HFFc6 (cell line): ENCODE results near the gene UGT1A6. TPM values are rescaled to one million over a fixed set of nuclear protein-coding genes. Genes with fewer than 3 reads are reported as not detected.

ENCODE experiments used
- DNase-seq: peaks from one replicate; pipeline ENCODE4 v3.0.0-alpha.2; 2018
- H3K27ac Mint-ChIP-seq: 2 replicates; pipeline ENCODE4 v1.8.0; 2020; ENCODE audit warnings: mild to moderate bottlenecking, mixed read lengths
- H3K27me3 Mint-ChIP-seq: 2 replicates; pipeline ENCODE4 v1.8.0; 2021; ENCODE audit warnings: mild to moderate bottlenecking, moderate library complexity, mixed read lengths; ENCODE audit not compliant: insufficient read depth
- H3K36me3 Mint-ChIP-seq: 2 replicates; pipeline ENCODE4 v1.8.0; 2021; ENCODE audit warnings: low read depth, mixed read lengths
- H3K4me1 Mint-ChIP-seq: 2 replicates; pipeline ENCODE4 v1.8.0; 2020; ENCODE audit warnings: low read depth, mixed read lengths
- H3K4me3 Mint-ChIP-seq: 2 replicates; pipeline ENCODE4 v1.8.0; 2020; ENCODE audit warnings: mild to moderate bottlenecking, moderate library complexity, mixed read lengths
- H3K9me3 Mint-ChIP-seq: 2 replicates; pipeline ENCODE4 v1.8.0; 2020; ENCODE audit warnings: mild to moderate bottlenecking, mixed read lengths
- total RNA-seq, 6 experiments: library from RNA; stranded (reverse); fragmentation: NEBNext Ultra II Directional; extraction: Animal tissue kit (Norgen Biotek cat#: 25700); gene quantifications; 2 replicates in 1 of 6; 3 replicates in 5 of 6; pipeline ENCODE4 v1.2.3, GENCODE V29; 2021
- TF ChIP-seq, protein P1 (sequence below): fragments of 200-600 bp; sonication (generic); IDR thresholded peaks from 2 replicates; pipeline ENCODE4 v1.5.0; 2021; ENCODE audit warnings: antibody characterized with exemption, mild to moderate bottlenecking

Gene UGT1A6
- total RNA-seq, 6 experiments from 2014 or later: not detected

- TF ChIP-seq, protein P1, sequence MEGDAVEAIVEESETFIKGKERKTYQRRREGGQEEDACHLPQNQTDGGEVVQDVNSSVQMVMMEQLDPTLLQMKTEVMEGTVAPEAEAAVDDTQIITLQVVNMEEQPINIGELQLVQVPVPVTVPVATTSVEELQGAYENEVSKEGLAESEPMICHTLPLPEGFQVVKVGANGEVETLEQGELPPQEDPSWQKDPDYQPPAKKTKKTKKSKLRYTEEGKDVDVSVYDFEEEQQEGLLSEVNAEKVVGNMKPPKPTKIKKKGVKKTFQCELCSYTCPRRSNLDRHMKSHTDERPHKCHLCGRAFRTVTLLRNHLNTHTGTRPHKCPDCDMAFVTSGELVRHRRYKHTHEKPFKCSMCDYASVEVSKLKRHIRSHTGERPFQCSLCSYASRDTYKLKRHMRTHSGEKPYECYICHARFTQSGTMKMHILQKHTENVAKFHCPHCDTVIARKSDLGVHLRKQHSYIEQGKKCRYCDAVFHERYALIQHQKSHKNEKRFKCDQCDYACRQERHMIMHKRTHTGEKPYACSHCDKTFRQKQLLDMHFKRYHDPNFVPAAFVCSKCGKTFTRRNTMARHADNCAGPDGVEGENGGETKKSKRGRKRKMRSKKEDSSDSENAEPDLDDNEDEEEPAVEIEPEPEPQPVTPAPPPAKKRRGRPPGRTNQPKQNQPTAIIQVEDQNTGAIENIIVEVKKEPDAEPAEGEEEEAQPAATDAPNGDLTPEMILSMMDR: no peak
- H3K4me3 Mint-ChIP-seq: no peak overlapping the region
- DNase-seq: no peak
- H3K36me3 Mint-ChIP-seq: no peaks in the 10 kb centered on the region
- H3K27me3 Mint-ChIP-seq: 0 out of 2 replicates have a peak, but pooled peaks cover 2% of the 10 kb centered on the region
- no peak overlapping the region for H3K27ac Mint-ChIP-seq
- peaks cover 5% of the 10 kb centered on the region; the same call in 1 of the 2 replicates for H3K4me1 Mint-ChIP-seq
- no peaks in the 10 kb centered on the region; the same call in 1 of the 2 replicates for H3K9me3 Mint-ChIP-seq
These were observed 9.5 kb downstream of the UGT1A6 start for GRCh38 chr2:233702238-233702637.

DNA sequence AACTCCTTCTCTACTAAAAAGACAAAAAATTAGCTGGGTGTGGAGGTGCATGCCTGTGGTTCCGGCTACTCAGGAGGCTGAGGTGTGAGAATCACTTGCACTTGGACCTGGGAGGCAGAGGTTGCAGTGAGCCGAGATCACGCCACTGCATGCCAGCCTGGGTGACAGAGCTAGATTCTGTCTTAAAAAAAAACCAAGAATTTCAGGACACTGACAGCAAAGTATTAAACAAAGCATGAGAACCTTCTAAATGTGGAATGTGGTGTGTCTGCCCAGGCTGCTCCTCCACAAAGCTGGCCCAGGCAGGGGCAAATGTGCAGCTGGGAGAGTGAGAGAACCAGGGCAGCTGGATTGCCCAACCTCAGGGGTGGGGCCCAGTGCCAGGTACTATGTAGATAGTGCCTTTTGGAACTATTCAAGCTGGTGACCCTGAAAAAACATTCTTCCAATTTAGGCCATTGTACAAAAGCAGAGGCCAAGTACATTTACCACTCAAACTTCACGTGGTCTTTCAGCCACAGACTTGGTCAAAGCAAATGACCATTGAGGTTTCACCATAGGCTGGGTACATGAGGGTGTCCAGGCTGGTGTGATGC is 13.3 kb downstream of the UGT1A6 start:
- TF ChIP-seq, protein P1: no peak
- no peak overlapping the region for H3K4me3 Mint-ChIP-seq
- no peaks in the 10 kb centered on the region for H3K36me3 Mint-ChIP-seq
- H3K4me1 Mint-ChIP-seq: peaks cover 15% of the 10 kb centered on the region
- DNase-seq: no peak
- H3K27me3 Mint-ChIP-seq: 0 out of 2 replicates have a peak, but pooled peaks cover 2% of the 10 kb centered on the region
- no peak overlapping the region for H3K27ac Mint-ChIP-seq
- no peaks in the 10 kb centered on the region for H3K9me3 Mint-ChIP-seq

- DNase-seq: peak; percentile 48
- Mint-ChIP-seq H3K4me3 (no peak overlapping the region), H3K9me3 (no peaks in the 10 kb centered on the region), H3K27me3 (peaks cover 4% of the 10 kb centered on the region; the same call in 1 of the 2 replicates), H3K4me1 (peaks cover 15% of the 10 kb centered on the region), H3K27ac (no peak overlapping the region), H3K36me3 (no peaks in the 10 kb centered on the region)
- TF ChIP-seq, protein P1: no peak
These were observed 14.0 kb downstream of the UGT1A6 start for GRCh38 chr2:233706720-233707119.

GRCh38 chr2:233707940-233708644 is 15.4 kb downstream of the UGT1A6 start:
- Mint-ChIP-seq H3K27me3 (peaks cover 7% of the 10 kb centered on the region), H3K9me3 (no peaks in the 10 kb centered on the region), H3K27ac (no peak overlapping the region), H3K4me3 (no peak overlapping the region), H3K4me1 (peaks cover 15% of the 10 kb centered on the region), H3K36me3 (no peaks in the 10 kb centered on the region)
- TF ChIP-seq, protein P1: no peak
- no peak for DNase-seq

DNA sequence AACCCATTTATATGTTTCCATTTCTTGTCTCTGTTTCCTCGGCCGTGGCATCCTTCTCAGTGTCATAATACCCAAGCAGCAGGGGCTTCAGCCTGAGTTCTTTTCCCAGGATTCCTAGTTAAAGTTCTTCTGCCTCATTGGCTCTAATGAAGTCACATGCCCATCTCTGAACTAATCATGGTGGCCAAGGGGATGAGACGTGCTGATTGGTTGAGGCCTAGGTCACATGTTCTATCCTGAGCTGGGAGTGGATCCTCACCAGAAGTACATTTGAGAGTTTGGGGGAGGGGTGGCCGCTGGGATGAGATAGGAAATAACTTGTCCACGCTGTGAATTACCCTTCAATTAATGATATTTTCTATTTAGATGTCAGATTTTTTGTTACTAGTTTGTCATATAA is 16.3 kb downstream of the UGT1A6 start:
- Mint-ChIP-seq H3K36me3 (no peaks in the 10 kb centered on the region), H3K4me1 (peaks cover 15% of the 10 kb centered on the region), H3K27ac (no peak overlapping the region), H3K9me3 (no peaks in the 10 kb centered on the region), H3K27me3 (peaks cover 9% of the 10 kb centered on the region), H3K4me3 (no peak overlapping the region)
- TF ChIP-seq, protein P1: no peak
- no peak for DNase-seq
